Liver (tissue), 9 donors: ENCODE results near the gene COQ7. TPM values are rescaled to one million over a fixed set of nuclear protein-coding genes. Genes with fewer than 3 reads are reported as not detected.

ENCODE experiments used
- DNase-seq: peaks from one replicate; pipeline ENCODE4 v3.0.0-alpha.2; 2017; ENCODE audit warnings: low spot score
- H3K27ac ChIP-seq, 2 donors: one replicate each; pipeline ENCODE4 v1.7.0; 2013; ENCODE audit warnings: inconsistent platforms in 2 of 2, low read length in 2 of 2, control low read depth in 1 of 2, low read depth in 1 of 2, mild to moderate bottlenecking in 1 of 2
- H3K27me3 ChIP-seq, 4 donors: one replicate each; pipeline versions ENCODE4 v1.6.1 to v1.7.0; 2013; ENCODE audit warnings: low read length in 3 of 4, inconsistent platforms in 1 of 4, mild to moderate bottlenecking in 1 of 4, moderate library complexity in 1 of 4; ENCODE audit not compliant: control insufficient read depth in 4 of 4, insufficient read depth in 4 of 4
- H3K36me3 ChIP-seq, 4 donors: one replicate each; pipeline versions ENCODE4 v1.6.1 to v1.7.0; 2013; ENCODE audit warnings: low read length in 3 of 4, mild to moderate bottlenecking in 3 of 4, low read depth in 1 of 4, moderate library complexity in 1 of 4; ENCODE audit not compliant: control insufficient read depth in 4 of 4, insufficient read depth in 3 of 4
- H3K4me1 ChIP-seq, 4 donors: one replicate each; pipeline versions ENCODE4 v1.6.1 to v1.7.0; 2013; ENCODE audit warnings: low read length in 3 of 4, mild to moderate bottlenecking in 3 of 4, moderate library complexity in 1 of 4; ENCODE audit not compliant: control insufficient read depth in 4 of 4, insufficient read depth in 4 of 4
- H3K4me3 ChIP-seq, 3 donors: one replicate each; pipeline versions ENCODE4 v1.6.1 to v1.7.0; 2013; ENCODE audit warnings: low read length in 3 of 3, control low read depth in 1 of 3, low read depth in 1 of 3, mild to moderate bottlenecking in 1 of 3
- H3K9ac ChIP-seq, 2 donors: one replicate each; pipeline ENCODE4 v1.7.0; 2013; ENCODE audit warnings: low read length in 2 of 2, mild to moderate bottlenecking in 2 of 2, moderate library complexity in 2 of 2, control low read depth in 1 of 2, low read depth in 1 of 2
- H3K9me3 ChIP-seq, 4 donors: one replicate each; pipeline versions ENCODE4 v1.6.1 to v1.7.0; 2013; ENCODE audit warnings: low read length in 3 of 4; ENCODE audit not compliant: control insufficient read depth in 4 of 4
- CTCF ChIP-seq: fragments of 150-350 bp; IDR thresholded peaks from 2 replicates; pipeline ENCODE4 v1.5.1; 2017; ENCODE audit warnings: improper control_type of control experiment, low read depth, low read length; ENCODE audit not compliant: missing input control
- EGR1 ChIP-seq, 2 donors: IDR thresholded peaks; 2 replicates each; pipeline ENCODE4 v1.6.1; 2016 to 2018; ENCODE audit warnings: antibody characterized with exemption in 2 of 2, low read depth in 2 of 2
- FOXA1 ChIP-seq: IDR thresholded peaks from 2 replicates; pipeline ENCODE4 v1.6.1; 2016; ENCODE audit warnings: antibody characterized with exemption
- FOXA2 ChIP-seq: IDR thresholded peaks from 2 replicates; pipeline ENCODE4 v1.6.1; 2016; ENCODE audit warnings: antibody characterized with exemption
- GABPA ChIP-seq, 2 donors: IDR thresholded peaks in 1 of 2; conservative IDR thresholded peaks in 1 of 2; 2 replicates each; pipeline ENCODE4 v1.6.1; 2016; ENCODE audit warnings: antibody characterized with exemption in 2 of 2, mild to moderate bottlenecking in 1 of 2, moderate library complexity in 1 of 2
- HNF4A ChIP-seq, 2 donors: conservative IDR thresholded peaks; 2 replicates each; pipeline ENCODE4 v1.6.1; 2016; ENCODE audit warnings: antibody characterized with exemption in 2 of 2, mild to moderate bottlenecking in 2 of 2
- HNF4G ChIP-seq: IDR thresholded peaks from 2 replicates; pipeline ENCODE4 v1.6.1; 2016; ENCODE audit warnings: antibody characterized with exemption
- JUND ChIP-seq, 2 donors: IDR thresholded peaks; 2 replicates each; pipeline ENCODE4 v1.6.1; 2016; ENCODE audit warnings: antibody characterized with exemption in 2 of 2
- MAX ChIP-seq: IDR thresholded peaks from 2 replicates; pipeline ENCODE4 v1.6.1; 2016; ENCODE audit warnings: antibody characterized with exemption
- NR2F2 ChIP-seq: IDR thresholded peaks from 2 replicates; pipeline ENCODE4 v1.6.1; 2016; ENCODE audit warnings: antibody characterized with exemption
- RAD21 ChIP-seq, 2 donors: IDR thresholded peaks; 2 replicates each; pipeline ENCODE4 v1.6.1; 2016; ENCODE audit warnings: antibody characterized with exemption in 2 of 2, mild to moderate bottlenecking in 2 of 2
- REST ChIP-seq: IDR thresholded peaks from 2 replicates; pipeline ENCODE4 v1.6.1; 2016; ENCODE audit warnings: antibody characterized with exemption, mild to moderate bottlenecking
- RXRA ChIP-seq, 2 donors: IDR thresholded peaks; 2 replicates each; pipeline ENCODE4 v1.6.1; 2017 to 2018; ENCODE audit warnings: antibody characterized with exemption in 2 of 2, mild to moderate bottlenecking in 1 of 2
- SP1 ChIP-seq: IDR thresholded peaks from 2 replicates; pipeline ENCODE4 v1.6.1; 2018; ENCODE audit warnings: antibody characterized with exemption, mild to moderate bottlenecking
- TAF1 ChIP-seq: conservative IDR thresholded peaks from 2 replicates; pipeline ENCODE4 v1.6.1; 2016; ENCODE audit warnings: antibody characterized with exemption, mild to moderate bottlenecking
- YY1 ChIP-seq: IDR thresholded peaks from 2 replicates; pipeline ENCODE4 v1.6.1; 2016; ENCODE audit warnings: antibody characterized with exemption, mild to moderate bottlenecking
- WGBS: extraction: QIAGEN DNeasy Blood & Tissue Kit; methylation state at CpG from one replicate; pipeline ENCODE4 v1.1.7; 2013; 5-methylcytosine and 5-hydroxymethylcytosine counted together
- polyA plus RNA-seq, 2 donors: library from polyadenylated mRNA; stranded (reverse) in 1 of 2; unstranded in 1 of 2; fragments of 200-250 nt in 1 of 2; fragments of >200 nt in 1 of 2; fragmentation: Nextera tagmentation in 1 of 2; extraction: Ambion mirVana in 1 of 2; gene quantifications; one replicate each; pipeline versions ENCODE4 v1.2.1 to v1.2.3, GENCODE V29; 2013 to 2015
- total RNA-seq, 2 donors: library from RNA; depleted of rRNA; stranded (reverse); fragments of >200 nt; gene quantifications; one replicate each; pipeline ENCODE4 v1.2.3, GENCODE V29; 2014
- TF ChIP-seq, protein P1 (sequence below): IDR thresholded peaks from 2 replicates; pipeline ENCODE4 v1.6.1; 2016; ENCODE audit warnings: antibody characterized with exemption
- TF ChIP-seq, protein P2 (sequence below): IDR thresholded peaks from 2 replicates; pipeline ENCODE4 v1.6.1; 2016; ENCODE audit warnings: antibody characterized with exemption
- donor health status: healthy.
- donor health status: healthy.
- donor health status: healthy.
- donor health status: healthy.
- donor health status: healthy.

The COQ7 gene
- total and polyA plus RNA-seq, 4 donors, result 5.3 to 10.8 (median 7.2) TPM

DNA sequence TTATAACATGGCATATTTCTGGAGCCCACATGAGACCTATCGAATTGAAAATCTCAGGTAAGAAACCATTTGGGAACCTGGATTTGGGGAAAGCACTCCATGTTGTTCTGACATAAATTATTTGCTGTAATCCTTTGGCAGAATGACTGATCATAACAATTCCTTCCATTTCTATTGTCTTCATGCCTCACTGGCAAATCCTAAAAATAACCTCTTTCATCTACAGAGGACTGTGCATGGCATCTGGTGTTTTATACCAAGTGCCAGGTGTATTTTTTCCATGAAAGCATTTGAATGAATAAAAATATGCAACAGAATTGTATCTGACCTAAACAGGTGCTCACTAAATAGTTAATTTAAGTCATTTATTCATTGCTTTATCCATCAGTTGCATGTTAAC, 33.7 kb upstream of the COQ7 start:
- Histone ChIP-seq H3K4me1 (no peaks in the 10 kb centered on the region), H3K27me3 (no peaks in the 10 kb centered on the region), H3K4me3 (no peak overlapping the region), H3K36me3 (no peaks in the 10 kb centered on the region), H3K9me3 (no peaks in the 10 kb centered on the region), H3K9ac (no peak overlapping the region), H3K27ac (no peak overlapping the region)
- no peak for DNase-seq
- 92% methylated on average over 1 of the region's 1 CpG for WGBS
- no peak for TF ChIP-seq SP1
- no peak for TF ChIP-seq FOXA2
- no peak for TF ChIP-seq EGR1 (IDR thresholded peaks at IDR 0.05; ENCODE audit: low read depth in 2 of 2)
- TF ChIP-seq RXRA (IDR thresholded peaks at IDR 0.05), result no peak
- TF ChIP-seq, protein P1, sequence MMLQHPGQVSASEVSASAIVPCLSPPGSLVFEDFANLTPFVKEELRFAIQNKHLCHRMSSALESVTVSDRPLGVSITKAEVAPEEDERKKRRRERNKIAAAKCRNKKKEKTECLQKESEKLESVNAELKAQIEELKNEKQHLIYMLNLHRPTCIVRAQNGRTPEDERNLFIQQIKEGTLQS, result no peak
- no peak for TF ChIP-seq YY1
- TF ChIP-seq JUND (IDR thresholded peaks at IDR 0.05), result no peak
- no peak for TF ChIP-seq FOXA1
- TF ChIP-seq TAF1, result no peak
- TF ChIP-seq REST, result no peak
- TF ChIP-seq MAX, result no peak
- no peak for TF ChIP-seq GABPA (IDR thresholded peaks at IDR 0.05 in 1 of 2, conservative IDR thresholded peaks at IDR 0.05 in 1 of 2)
- TF ChIP-seq, protein P2, sequence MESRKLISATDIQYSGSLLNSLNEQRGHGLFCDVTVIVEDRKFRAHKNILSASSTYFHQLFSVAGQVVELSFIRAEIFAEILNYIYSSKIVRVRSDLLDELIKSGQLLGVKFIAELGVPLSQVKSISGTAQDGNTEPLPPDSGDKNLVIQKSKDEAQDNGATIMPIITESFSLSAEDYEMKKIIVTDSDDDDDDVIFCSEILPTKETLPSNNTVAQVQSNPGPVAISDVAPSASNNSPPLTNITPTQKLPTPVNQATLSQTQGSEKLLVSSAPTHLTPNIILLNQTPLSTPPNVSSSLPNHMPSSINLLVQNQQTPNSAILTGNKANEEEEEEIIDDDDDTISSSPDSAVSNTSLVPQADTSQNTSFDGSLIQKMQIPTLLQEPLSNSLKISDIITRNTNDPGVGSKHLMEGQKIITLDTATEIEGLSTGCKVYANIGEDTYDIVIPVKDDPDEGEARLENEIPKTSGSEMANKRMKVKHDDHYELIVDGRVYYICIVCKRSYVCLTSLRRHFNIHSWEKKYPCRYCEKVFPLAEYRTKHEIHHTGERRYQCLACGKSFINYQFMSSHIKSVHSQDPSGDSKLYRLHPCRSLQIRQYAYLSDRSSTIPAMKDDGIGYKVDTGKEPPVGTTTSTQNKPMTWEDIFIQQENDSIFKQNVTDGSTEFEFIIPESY, result no peak
- no peak for TF ChIP-seq HNF4A (conservative IDR thresholded peaks at IDR 0.05)
- TF ChIP-seq NR2F2, result no peak
- TF ChIP-seq RAD21 (IDR thresholded peaks at IDR 0.05), result no peak
- TF ChIP-seq HNF4G, result no peak
- no peak for TF ChIP-seq CTCF
